GM06990 (cell line): ENCODE data around the gene PLCB4.

Source experiments
- DNase-seq: peaks from one replicate; pipeline ENCODE4 v3.0.0-alpha.2; 2011; ENCODE audit not compliant: insufficient read length; ENCODE audit errors: extremely low read depth
- H3K27me3 ChIP-seq: replicated peaks from 2 replicates; pipeline ENCODE4 v1.6.0; 2011; ENCODE audit warnings: low read length; ENCODE audit not compliant: control insufficient read depth, insufficient read depth
- H3K36me3 ChIP-seq: 2 replicates; pipeline ENCODE4 v1.5.1; 2011; ENCODE audit warnings: low read length; ENCODE audit not compliant: control insufficient read depth, insufficient read depth
- H3K4me3 ChIP-seq: replicated peaks from 2 replicates; pipeline ENCODE4 v1.5.1; 2011; ENCODE audit warnings: low read depth, mild to moderate bottlenecking, control low read depth, low read length
- TF ChIP-seq, protein P1 (sequence below): IDR thresholded peaks from 2 replicates; pipeline ENCODE4 v1.5.1; 2011; ENCODE audit warnings: low read length, control low read depth, mild to moderate bottlenecking, inconsistent platforms; ENCODE audit not compliant: insufficient read depth, poor library complexity, severe bottlenecking

The PLCB4 gene

DNA sequence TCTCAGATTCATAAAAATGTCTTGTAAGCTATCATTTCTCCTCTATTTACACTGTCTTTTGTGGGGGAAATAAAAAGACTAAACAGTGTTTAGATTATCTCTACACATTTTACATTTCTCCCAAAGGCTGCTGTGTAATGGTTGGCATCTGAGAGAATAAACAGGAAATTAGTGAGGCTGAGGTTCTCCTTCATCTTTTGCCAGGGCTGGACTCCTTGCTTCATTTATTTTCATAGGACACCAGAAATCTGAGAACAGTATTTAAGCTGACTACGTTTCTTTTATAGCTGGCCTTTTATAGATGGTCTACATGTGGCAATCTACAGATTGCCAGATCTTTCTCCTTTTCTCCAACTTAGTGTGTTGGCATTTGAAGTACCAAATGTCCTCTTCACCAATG is 41.5 kb downstream of the PLCB4 start:
- DNase-seq = no peak
- TF ChIP-seq, protein P1, sequence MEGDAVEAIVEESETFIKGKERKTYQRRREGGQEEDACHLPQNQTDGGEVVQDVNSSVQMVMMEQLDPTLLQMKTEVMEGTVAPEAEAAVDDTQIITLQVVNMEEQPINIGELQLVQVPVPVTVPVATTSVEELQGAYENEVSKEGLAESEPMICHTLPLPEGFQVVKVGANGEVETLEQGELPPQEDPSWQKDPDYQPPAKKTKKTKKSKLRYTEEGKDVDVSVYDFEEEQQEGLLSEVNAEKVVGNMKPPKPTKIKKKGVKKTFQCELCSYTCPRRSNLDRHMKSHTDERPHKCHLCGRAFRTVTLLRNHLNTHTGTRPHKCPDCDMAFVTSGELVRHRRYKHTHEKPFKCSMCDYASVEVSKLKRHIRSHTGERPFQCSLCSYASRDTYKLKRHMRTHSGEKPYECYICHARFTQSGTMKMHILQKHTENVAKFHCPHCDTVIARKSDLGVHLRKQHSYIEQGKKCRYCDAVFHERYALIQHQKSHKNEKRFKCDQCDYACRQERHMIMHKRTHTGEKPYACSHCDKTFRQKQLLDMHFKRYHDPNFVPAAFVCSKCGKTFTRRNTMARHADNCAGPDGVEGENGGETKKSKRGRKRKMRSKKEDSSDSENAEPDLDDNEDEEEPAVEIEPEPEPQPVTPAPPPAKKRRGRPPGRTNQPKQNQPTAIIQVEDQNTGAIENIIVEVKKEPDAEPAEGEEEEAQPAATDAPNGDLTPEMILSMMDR = no peak
- Histone ChIP-seq H3K27me3 (no peaks in the 10 kb centered on the region), H3K36me3 (no peaks in the 10 kb centered on the region), H3K4me3 (no peak overlapping the region)

DNA sequence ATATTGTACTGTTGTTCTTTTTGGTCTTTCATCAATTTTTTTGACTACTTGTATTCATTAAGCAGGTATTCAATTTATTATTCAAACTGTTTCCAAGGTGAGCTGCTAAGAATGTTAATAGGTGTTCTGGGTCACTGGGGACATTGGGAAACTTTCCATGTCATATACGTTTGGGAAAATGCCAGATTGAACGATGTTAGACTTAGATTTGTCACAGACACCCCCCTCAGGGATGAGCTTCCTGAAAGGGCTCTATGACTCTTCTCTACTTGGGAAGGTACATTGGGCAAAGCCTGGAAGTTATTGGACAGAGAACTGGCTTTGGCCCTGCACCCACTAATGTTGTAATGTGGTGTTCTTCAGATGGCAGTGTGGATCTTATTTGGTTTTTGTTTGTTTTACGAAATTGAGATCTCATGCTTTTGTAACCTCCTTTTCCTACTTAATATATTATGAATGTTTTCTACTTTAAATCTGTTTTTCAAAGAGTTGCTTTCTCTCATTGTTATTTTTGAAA is 42.1 kb downstream of the PLCB4 start:
- DNase-seq = no peak
- no peaks in the 10 kb centered on the region for H3K27me3 ChIP-seq
- TF ChIP-seq, protein P1 = no peak
- H3K36me3 ChIP-seq = no peaks in the 10 kb centered on the region
- no peak overlapping the region for H3K4me3 ChIP-seq

DNA sequence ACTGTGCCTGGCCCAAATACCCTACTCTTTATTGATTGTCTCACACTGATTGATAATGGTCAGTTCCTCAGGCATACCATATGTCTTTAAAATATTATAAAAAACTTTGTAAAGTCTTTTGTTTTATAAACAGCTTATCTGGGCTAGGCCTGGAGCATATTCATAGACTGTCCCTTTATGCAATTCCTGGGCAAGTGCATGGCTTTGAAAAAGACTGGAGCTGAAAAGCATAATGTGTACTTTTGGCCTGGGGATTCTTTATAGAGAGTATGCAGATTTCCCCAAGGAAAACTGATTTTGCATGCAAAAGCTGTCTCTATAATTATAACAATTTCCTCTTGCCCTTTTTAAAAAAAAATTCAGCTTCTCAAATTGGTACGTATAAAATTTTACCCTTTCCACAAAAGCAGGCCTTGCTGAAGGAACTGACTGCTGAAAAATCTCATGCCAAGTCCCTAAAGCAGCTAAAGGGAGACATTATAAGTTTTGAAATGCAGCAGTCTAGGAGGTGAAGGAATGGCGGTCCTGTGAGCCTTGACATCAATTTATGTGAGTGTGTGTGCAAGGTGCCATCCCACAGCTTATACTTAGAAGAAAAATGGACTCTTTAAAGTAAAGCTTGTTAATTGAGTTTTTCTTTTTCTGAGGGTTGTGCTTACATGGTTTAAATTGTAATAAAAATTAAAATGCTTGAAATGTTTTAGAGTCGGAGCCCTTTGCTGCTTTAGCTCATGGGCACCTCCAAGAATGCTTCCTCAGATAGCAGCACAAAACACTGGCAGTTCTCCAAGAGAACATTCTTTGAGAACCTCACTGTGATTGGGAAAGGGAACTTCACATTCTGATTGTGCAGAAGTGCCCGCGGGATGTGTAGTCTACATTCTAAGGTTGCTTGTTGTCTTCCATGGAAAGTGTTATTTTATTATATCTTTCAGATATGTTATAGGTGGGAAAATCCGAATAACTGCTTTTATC is 43.9 kb downstream of the PLCB4 start:
- Histone ChIP-seq H3K4me3 (no peak overlapping the region), H3K27me3 (no peaks in the 10 kb centered on the region), H3K36me3 (no peaks in the 10 kb centered on the region)
- TF ChIP-seq, protein P1 = no peak
- DNase-seq = no peak

DNA sequence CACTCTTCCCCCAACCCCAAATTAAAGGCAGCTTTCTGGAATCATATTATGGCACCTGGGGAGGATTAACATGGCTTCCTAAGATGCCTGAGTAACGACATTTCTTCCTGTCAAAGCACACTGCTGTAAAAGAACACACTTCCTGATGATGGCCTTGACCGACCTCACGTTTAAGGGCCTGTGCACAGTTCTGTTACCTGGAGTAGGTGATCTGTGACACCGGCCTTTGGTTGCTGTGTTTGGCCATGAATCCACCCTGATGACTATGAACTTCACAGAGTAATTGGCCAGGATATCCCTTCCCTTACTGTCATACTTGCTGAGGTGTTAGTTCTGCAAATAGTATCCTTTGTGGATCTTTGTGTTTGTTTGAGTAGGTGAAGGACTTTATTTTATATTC is 45.8 kb downstream of the PLCB4 start:
- DNase-seq = no peak
- Histone ChIP-seq H3K27me3 (no peaks in the 10 kb centered on the region), H3K4me3 (no peak overlapping the region), H3K36me3 (no peaks in the 10 kb centered on the region)
- TF ChIP-seq, protein P1 = no peak

DNA sequence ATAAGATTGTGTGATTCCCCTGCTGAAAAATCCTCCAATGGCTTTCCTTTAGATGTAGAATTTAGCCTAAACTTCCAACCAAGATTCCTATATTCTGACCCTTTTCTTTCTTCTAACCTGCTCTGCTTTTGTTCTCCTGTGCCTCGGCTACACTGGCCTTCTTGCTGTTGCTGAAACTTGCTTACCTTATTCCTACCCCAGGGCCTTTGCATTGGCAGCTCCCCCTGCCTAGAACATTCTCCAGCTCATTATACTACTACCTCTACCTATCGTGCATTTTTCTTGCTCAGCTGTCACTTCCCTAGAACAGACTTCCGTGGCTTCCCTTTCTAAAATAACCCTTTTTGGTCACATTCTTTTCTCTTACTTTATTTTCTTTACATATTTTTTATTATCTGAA is 48.7 kb downstream of the PLCB4 start:
- H3K27me3 ChIP-seq = no peaks in the 10 kb centered on the region; the same call in 1 of the 2 replicates
- DNase-seq = no peak
- TF ChIP-seq, protein P1 = no peak
- H3K4me3 ChIP-seq = no peak overlapping the region
- no peaks in the 10 kb centered on the region for H3K36me3 ChIP-seq

DNA sequence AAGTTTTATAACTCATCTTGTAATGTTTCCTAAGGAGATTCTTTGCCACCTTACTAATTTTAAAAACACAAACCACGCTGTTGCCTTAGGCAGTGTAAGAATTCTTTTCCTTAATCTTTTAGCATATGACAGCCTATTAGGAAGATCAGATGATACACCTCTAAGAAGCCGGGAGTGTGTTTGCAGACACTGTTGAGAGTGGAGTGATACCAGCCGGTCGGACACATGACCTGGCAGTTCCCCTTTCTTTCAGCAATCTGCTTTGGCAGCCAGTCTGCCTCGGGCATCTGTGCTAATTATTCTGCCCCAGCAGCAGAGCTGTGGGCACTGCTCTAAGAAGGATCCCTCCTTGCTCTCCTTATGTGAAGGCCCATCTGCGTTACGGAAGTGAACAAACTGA is 50.9 kb downstream of the PLCB4 start:
- Histone ChIP-seq H3K36me3 (no peaks in the 10 kb centered on the region), H3K4me3 (no peak overlapping the region), H3K27me3 (no peaks in the 10 kb centered on the region; the same call in 1 of the 2 replicates)
- no peak for DNase-seq
- TF ChIP-seq, protein P1 = no peak
